HEK293 (cell line): ENCODE data around the gene KCP.
A peak's percentile ranks its signal among the peaks of the same experiment; 100 is the strongest.

Experiments used
- CTCF ChIA-PET: fragments of 350-600 bp; formaldehyde crosslinking; extraction: SDS; loops from one replicate; lab custom pipeline; 2021; ENCODE audit warnings: antibody characterized with exemption; lab: Yijun Ruan, JAX
- POLR2A ChIA-PET: fragments of 300-600 bp; formaldehyde crosslinking; extraction: SDS; loops from one replicate; lab custom pipeline; 2020; ENCODE audit warnings: antibody characterized with exemption, inconsistent platforms; lab: Yijun Ruan, JAX
- H3K27ac ChIP-seq: fragments of 200-500 bp; sonication (Bioruptor generic); 2 replicates; pipeline ENCODE4 v1.5.1; 2014; ENCODE audit warnings: low read depth, low read length, control low read depth, inconsistent platforms; ENCODE audit errors: extremely low read depth
- H3K36me3 ChIP-seq, 2 experiments: fragments of 200-500 bp in 1 of 2; sonication (Bioruptor generic) in 1 of 2; 1 replicate in 1 of 2; 2 replicates in 1 of 2; pipeline ENCODE4 v1.5.1; 2014 to 2017; ENCODE audit warnings: inconsistent platforms in 2 of 2, low read length in 2 of 2; ENCODE audit not compliant: control insufficient read depth in 2 of 2, insufficient read depth in 1 of 2
- H3K4me1 ChIP-seq: fragments of 200-500 bp; sonication (Bioruptor generic); 2 replicates; pipeline ENCODE4 v1.5.1; 2014; ENCODE audit warnings: mild to moderate bottlenecking, low read length, inconsistent platforms; ENCODE audit not compliant: control insufficient read depth, insufficient read depth
- H3K4me3 ChIP-seq: 2 replicates; pipeline ENCODE4 v1.5.1; 2011; ENCODE audit warnings: low read depth, mild to moderate bottlenecking, control low read depth, low read length, moderate library complexity
- H3K9me3 ChIP-seq: fragments of 200-500 bp; sonication (Bioruptor generic); 2 replicates; pipeline ENCODE4 v1.5.1; 2014; ENCODE audit warnings: low read depth, low read length, inconsistent platforms; ENCODE audit not compliant: control insufficient read depth, insufficient read depth
- BCL11A ChIP-seq: fragments of 450-650 bp; formaldehyde crosslinking; IDR thresholded peaks from 2 replicates; pipeline ENCODE4 v1.5.1; 2016; ENCODE audit warnings: low read depth, missing biosample characterization, missing genetic modification characterization
- EGR2 ChIP-seq: fragments of 450-650 bp; formaldehyde crosslinking; IDR thresholded peaks from 2 replicates; pipeline ENCODE4 v1.5.1; 2016; ENCODE audit warnings: low read depth, missing biosample characterization, missing genetic modification characterization
- GLI4 ChIP-seq: fragments of 450-650 bp; formaldehyde crosslinking; IDR thresholded peaks from 2 replicates; pipeline ENCODE4 v1.5.1; 2016; ENCODE audit warnings: missing biosample characterization, missing genetic modification characterization
- HOXC10 ChIP-seq: sonication (generic); formaldehyde crosslinking; IDR thresholded peaks from 2 replicates; pipeline ENCODE4 v1.8.1; 2023; ENCODE audit warnings: mild to moderate bottlenecking, missing genetic modification reagents
- PRDM1 ChIP-seq: fragments of 450-650 bp; formaldehyde crosslinking; IDR thresholded peaks from 2 replicates; pipeline ENCODE4; 2016; ENCODE audit warnings: missing biosample characterization, missing genetic modification characterization
- REPIN1 ChIP-seq: fragments of 450-650 bp; formaldehyde crosslinking; IDR thresholded peaks from 2 replicates; pipeline ENCODE4 v1.5.1; 2017; ENCODE audit warnings: missing biosample characterization, missing genetic modification characterization, low read depth
- ZFHX2 ChIP-seq: fragments of 450-650 bp; formaldehyde crosslinking; conservative IDR thresholded peaks from 2 replicates; pipeline ENCODE4 v1.5.1; 2016; ENCODE audit warnings: missing biosample characterization, missing genetic modification characterization
- ZFP41 ChIP-seq: fragments of 450-650 bp; formaldehyde crosslinking; IDR thresholded peaks from 2 replicates; pipeline ENCODE4 v1.5.1; 2016; ENCODE audit warnings: missing biosample characterization, missing genetic modification characterization, borderline replicate concordance
- ZNF221 ChIP-seq: fragments of 450-650 bp; formaldehyde crosslinking; IDR thresholded peaks from 2 replicates; pipeline ENCODE4 v1.5.1; 2017; ENCODE audit warnings: missing biosample characterization, missing genetic modification characterization, borderline replicate concordance
- ZNF302 ChIP-seq: fragments of 450-650 bp; formaldehyde crosslinking; IDR thresholded peaks from 2 replicates; pipeline ENCODE4 v1.5.1; 2016; ENCODE audit warnings: missing biosample characterization, missing genetic modification characterization, low read depth
- ZNF324 ChIP-seq: fragments of 450-650 bp; formaldehyde crosslinking; IDR thresholded peaks from 2 replicates; pipeline ENCODE4 v1.5.1; 2016; ENCODE audit warnings: missing biosample characterization, missing genetic modification characterization
- ZNF335 ChIP-seq: fragments of 450-650 bp; formaldehyde crosslinking; conservative IDR thresholded peaks from 2 replicates; pipeline ENCODE4 v1.5.1; 2016; ENCODE audit warnings: missing biosample characterization, missing genetic modification characterization
- ZNF404 ChIP-seq: fragments of 450-650 bp; formaldehyde crosslinking; IDR thresholded peaks from 2 replicates; pipeline ENCODE4 v1.5.1; 2017; ENCODE audit warnings: missing biosample characterization, missing genetic modification characterization
- ZNF529 ChIP-seq: fragments of 450-650 bp; formaldehyde crosslinking; IDR thresholded peaks from 2 replicates; pipeline ENCODE4 v1.5.1; 2017; ENCODE audit warnings: missing genetic modification characterization, missing biosample characterization; ENCODE audit not compliant: insufficient replicate concordance
- ZNF585B ChIP-seq: fragments of 450-650 bp; formaldehyde crosslinking; IDR thresholded peaks from 2 replicates; pipeline ENCODE4 v1.5.1; 2016; ENCODE audit warnings: missing biosample characterization, missing genetic modification characterization
- ZNF664 ChIP-seq: fragments of 450-650 bp; formaldehyde crosslinking; IDR thresholded peaks from 2 replicates; pipeline ENCODE4 v1.5.1; 2016; ENCODE audit warnings: missing biosample characterization, missing genetic modification characterization
- ZNF785 ChIP-seq: fragments of 450-650 bp; formaldehyde crosslinking; IDR thresholded peaks from 2 replicates; pipeline ENCODE4 v1.5.1; 2016; ENCODE audit warnings: missing biosample characterization, missing genetic modification characterization
- ZSCAN23 ChIP-seq: fragments of 450-650 bp; formaldehyde crosslinking; IDR thresholded peaks from 2 replicates; pipeline ENCODE4 v1.5.1; 2016; ENCODE audit warnings: missing biosample characterization, missing genetic modification characterization
- TF ChIP-seq, protein P1 (sequence below): fragments of 450-650 bp; formaldehyde crosslinking; IDR thresholded peaks from 2 replicates; pipeline ENCODE4 v1.5.1; 2016; ENCODE audit warnings: missing biosample characterization, missing genetic modification characterization
- TF ChIP-seq, protein P2 (sequence below): fragments of 450-650 bp; formaldehyde crosslinking; IDR thresholded peaks from 2 replicates; pipeline ENCODE4 v1.5.1; 2016; ENCODE audit warnings: missing biosample characterization, missing genetic modification characterization
- TF ChIP-seq, protein P3 (sequence below): fragments of 450-650 bp; formaldehyde crosslinking; IDR thresholded peaks from 2 replicates; pipeline ENCODE4 v1.5.1; 2016; ENCODE audit warnings: missing biosample characterization, missing genetic modification characterization
- TF ChIP-seq, protein P4 (sequence below): fragments of 450-650 bp; formaldehyde crosslinking; IDR thresholded peaks from 2 replicates; pipeline ENCODE4 v1.5.1; 2016; ENCODE audit warnings: missing biosample characterization, missing genetic modification characterization, borderline replicate concordance
- TF ChIP-seq, protein P5 (sequence below): fragments of 450-650 bp; formaldehyde crosslinking; IDR thresholded peaks from 2 replicates; pipeline ENCODE4 v1.5.1; 2017; ENCODE audit warnings: missing biosample characterization, missing genetic modification characterization

Gene KCP

DNA sequence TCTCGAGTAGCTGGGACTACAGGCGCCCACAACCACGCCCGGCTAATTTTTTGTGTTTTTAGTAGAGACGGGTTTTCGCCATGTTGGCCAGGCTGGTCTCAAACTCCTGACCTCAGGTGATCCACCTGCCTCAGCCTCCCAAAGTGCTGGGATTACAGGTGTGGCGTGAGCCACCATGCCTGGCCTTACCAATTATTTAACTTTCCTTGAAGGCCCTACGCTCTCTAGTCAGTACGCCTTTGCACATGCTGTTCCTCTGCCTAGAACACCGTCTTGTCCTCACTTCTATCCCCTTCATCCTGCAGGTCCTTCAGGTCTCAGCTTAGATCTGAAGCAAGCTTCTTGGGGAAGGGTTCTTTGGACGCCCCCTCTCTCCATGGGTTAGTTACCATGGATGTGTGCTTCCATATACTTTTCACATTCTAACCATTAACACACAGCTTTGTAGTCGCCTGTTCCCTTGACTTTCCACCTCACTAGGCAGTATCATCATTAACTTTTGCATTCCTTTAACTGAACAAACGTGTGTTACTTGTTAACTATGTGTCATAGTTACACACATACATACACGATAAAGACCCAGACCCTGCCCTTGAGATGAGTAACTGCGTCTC, 48.4 kb downstream of the KCP start:
- POLR2A ChIA-PET: interaction anchor here (0.6 to 1.6 kb wide), 14 partner anchors 12 to 515 kb away, joined by 3 to 9 read pairs (median 4); partner anchors contain the start of gene CALU
- H3K27ac ChIP-seq: no peak overlapping the region
- H3K36me3 ChIP-seq: peaks cover 6 to 30% of the 10 kb centered on the region in 2 experiments; a peak in 2 of 3 replicates
- TF ChIP-seq HOXC10 (no peak), ZNF335 (peak; percentile 83), ZNF404 (no peak), ZNF221 (tag by site-specific recombination) (no peak), ZNF324 (tag by site-specific recombination) (no peak), ZSCAN23 (tag by site-specific recombination) (no peak)
- TF ChIP-seq, protein P1, sequence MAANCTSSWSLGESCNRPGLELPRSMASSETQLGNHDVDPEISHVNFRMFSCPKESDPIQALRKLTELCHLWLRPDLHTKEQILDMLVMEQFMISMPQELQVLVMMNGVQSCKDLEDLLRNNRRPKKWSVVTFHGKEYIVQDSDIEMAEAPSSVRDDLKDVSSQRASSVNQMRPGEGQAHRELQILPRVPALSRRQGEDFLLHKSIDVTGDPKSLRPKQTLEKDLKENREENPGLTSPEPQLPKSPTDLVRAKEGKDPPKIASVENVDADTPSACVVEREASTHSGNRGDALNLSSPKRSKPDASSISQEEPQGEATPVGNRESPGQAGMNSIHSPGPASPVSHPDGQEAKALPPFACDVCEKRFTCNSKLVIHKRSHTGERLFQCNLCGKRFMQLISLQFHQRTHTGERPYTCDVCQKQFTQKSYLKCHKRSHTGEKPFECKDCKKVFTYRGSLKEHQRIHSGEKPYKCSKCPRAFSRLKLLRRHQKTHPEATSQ (tag by site-specific recombination): no peak
- TF ChIP-seq, protein P2, sequence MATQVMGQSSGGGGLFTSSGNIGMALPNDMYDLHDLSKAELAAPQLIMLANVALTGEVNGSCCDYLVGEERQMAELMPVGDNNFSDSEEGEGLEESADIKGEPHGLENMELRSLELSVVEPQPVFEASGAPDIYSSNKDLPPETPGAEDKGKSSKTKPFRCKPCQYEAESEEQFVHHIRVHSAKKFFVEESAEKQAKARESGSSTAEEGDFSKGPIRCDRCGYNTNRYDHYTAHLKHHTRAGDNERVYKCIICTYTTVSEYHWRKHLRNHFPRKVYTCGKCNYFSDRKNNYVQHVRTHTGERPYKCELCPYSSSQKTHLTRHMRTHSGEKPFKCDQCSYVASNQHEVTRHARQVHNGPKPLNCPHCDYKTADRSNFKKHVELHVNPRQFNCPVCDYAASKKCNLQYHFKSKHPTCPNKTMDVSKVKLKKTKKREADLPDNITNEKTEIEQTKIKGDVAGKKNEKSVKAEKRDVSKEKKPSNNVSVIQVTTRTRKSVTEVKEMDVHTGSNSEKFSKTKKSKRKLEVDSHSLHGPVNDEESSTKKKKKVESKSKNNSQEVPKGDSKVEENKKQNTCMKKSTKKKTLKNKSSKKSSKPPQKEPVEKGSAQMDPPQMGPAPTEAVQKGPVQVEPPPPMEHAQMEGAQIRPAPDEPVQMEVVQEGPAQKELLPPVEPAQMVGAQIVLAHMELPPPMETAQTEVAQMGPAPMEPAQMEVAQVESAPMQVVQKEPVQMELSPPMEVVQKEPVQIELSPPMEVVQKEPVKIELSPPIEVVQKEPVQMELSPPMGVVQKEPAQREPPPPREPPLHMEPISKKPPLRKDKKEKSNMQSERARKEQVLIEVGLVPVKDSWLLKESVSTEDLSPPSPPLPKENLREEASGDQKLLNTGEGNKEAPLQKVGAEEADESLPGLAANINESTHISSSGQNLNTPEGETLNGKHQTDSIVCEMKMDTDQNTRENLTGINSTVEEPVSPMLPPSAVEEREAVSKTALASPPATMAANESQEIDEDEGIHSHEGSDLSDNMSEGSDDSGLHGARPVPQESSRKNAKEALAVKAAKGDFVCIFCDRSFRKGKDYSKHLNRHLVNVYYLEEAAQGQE (tag by site-specific recombination): peak; percentile 13; the same call in 1 of the 2 replicates
- TF ChIP-seq, protein P3, sequence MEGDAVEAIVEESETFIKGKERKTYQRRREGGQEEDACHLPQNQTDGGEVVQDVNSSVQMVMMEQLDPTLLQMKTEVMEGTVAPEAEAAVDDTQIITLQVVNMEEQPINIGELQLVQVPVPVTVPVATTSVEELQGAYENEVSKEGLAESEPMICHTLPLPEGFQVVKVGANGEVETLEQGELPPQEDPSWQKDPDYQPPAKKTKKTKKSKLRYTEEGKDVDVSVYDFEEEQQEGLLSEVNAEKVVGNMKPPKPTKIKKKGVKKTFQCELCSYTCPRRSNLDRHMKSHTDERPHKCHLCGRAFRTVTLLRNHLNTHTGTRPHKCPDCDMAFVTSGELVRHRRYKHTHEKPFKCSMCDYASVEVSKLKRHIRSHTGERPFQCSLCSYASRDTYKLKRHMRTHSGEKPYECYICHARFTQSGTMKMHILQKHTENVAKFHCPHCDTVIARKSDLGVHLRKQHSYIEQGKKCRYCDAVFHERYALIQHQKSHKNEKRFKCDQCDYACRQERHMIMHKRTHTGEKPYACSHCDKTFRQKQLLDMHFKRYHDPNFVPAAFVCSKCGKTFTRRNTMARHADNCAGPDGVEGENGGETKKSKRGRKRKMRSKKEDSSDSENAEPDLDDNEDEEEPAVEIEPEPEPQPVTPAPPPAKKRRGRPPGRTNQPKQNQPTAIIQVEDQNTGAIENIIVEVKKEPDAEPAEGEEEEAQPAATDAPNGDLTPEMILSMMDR (tag by site-specific recombination): no peak
- no peaks in the 10 kb centered on the region for H3K4me1 ChIP-seq
- H3K9me3 ChIP-seq: no peaks in the 10 kb centered on the region
- CTCF ChIA-PET: interaction anchor here (0.5 to 3.3 kb wide), 9 partner anchors 12 to 387 kb away, joined by 3 to 56 read pairs (median 3); no protein-coding TSS in a partner anchor
- H3K4me3 ChIP-seq: peak overlapping the region; percentile 12; the same call in 1 of the 2 replicates

DNA sequence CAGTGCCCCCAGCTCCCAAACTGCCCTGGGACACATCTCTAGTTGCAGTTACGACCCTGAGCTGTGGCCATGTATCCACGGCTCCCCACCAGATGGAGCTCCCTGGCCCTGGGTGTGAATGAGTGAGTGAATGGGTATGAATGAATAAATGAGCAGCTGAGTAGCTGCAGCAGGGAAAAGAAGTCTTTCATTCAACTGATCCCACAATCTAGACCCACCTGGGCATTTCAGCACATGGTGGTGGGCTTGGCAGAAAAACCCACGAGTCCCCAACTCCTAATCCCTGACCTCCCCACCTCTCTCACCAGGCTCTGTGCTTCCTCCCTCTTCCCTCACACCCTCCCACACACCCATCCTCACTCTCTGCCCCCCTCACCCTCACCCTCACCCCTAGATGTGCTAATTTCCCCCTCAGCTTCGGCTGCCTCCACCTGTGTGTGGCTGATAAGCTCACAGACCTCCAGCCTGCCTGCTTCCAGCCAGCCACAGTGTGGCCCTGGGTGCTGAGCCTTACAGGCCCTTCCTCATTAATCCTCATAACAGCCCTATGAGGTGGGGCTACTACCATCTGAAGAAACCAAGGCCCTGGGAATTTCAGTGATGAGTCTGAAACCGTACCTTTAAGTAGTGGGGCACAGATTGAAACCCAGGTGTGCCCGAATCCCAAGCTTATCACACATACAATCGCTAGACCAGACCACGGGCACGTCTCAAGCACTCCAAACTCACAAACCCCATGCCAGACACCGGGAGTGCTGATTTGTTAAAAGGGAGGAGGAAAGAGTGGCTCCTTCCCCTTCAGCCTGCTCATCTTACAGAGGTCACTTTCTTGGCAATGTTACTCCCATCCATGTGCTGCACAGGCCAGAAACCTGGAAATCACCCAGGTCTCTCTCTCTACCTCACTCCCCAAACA, 50.1 kb downstream of the KCP start:
- Histone ChIP-seq H3K27ac (no peak overlapping the region), H3K4me1 (no peaks in the 10 kb centered on the region), H3K36me3 (peaks cover 6 to 31% of the 10 kb centered on the region in 2 experiments; a peak in 2 of 3 replicates), H3K4me3 (no peak overlapping the region), H3K9me3 (no peaks in the 10 kb centered on the region)
- CTCF ChIA-PET: interaction anchor here (0.6 to 1.9 kb wide), 6 partner anchors 14 to 152 kb away, joined by 3 to 6 read pairs (median 4); no protein-coding TSS in a partner anchor
- POLR2A ChIA-PET: no interaction called here
- TF ChIP-seq ZNF529: no peak
- TF ChIP-seq ZNF785: no peak
- TF ChIP-seq PRDM1 (tag by site-specific recombination): no peak; the same call in 1 of the 2 replicates
- TF ChIP-seq EGR2 (tag by site-specific recombination): peak; percentile 82
- TF ChIP-seq ZNF302 (tag by site-specific recombination): no peak
- TF ChIP-seq, protein P4, sequence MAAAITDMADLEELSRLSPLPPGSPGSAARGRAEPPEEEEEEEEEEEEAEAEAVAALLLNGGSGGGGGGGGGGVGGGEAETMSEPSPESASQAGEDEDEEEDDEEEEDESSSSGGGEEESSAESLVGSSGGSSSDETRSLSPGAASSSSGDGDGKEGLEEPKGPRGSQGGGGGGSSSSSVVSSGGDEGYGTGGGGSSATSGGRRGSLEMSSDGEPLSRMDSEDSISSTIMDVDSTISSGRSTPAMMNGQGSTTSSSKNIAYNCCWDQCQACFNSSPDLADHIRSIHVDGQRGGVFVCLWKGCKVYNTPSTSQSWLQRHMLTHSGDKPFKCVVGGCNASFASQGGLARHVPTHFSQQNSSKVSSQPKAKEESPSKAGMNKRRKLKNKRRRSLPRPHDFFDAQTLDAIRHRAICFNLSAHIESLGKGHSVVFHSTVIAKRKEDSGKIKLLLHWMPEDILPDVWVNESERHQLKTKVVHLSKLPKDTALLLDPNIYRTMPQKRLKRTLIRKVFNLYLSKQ (tag by site-specific recombination): no peak
- TF ChIP-seq ZNF664 (tag by site-specific recombination): peak; percentile 95
- TF ChIP-seq GLI4: no peak
- no peak for TF ChIP-seq ZFP41 (tag by site-specific recombination)
- peak; percentile 76 for TF ChIP-seq ZFHX2
- TF ChIP-seq BCL11A (tag by site-specific recombination): no peak
- TF ChIP-seq ZNF585B (tag by site-specific recombination): no peak
- no peak for TF ChIP-seq REPIN1 (tag by site-specific recombination)
- TF ChIP-seq, protein P5, sequence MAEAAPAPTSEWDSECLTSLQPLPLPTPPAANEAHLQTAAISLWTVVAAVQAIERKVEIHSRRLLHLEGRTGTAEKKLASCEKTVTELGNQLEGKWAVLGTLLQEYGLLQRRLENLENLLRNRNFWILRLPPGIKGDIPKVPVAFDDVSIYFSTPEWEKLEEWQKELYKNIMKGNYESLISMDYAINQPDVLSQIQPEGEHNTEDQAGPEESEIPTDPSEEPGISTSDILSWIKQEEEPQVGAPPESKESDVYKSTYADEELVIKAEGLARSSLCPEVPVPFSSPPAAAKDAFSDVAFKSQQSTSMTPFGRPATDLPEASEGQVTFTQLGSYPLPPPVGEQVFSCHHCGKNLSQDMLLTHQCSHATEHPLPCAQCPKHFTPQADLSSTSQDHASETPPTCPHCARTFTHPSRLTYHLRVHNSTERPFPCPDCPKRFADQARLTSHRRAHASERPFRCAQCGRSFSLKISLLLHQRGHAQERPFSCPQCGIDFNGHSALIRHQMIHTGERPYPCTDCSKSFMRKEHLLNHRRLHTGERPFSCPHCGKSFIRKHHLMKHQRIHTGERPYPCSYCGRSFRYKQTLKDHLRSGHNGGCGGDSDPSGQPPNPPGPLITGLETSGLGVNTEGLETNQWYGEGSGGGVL: peak; percentile 96
